GM12878 (cell line): ENCODE data around the gene KHK. TPM values are rescaled to one million over a fixed set of nuclear protein-coding genes. Genes with fewer than 3 reads are reported as not detected.

Source experiments
- ATAC-seq: fragments of 200-7000 bp; cut with Tn5 transposase; 3 replicates; pipeline ENCODE4 v1.9.1; 2020; ENCODE audit warnings: mild to moderate bottlenecking, moderate library complexity
- BruUV-seq: library from RNA; stranded (reverse); fragments of 400-500 nt; replicated peaks from 2 replicates; lab custom pipeline; 2021; lab: Mats Ljungman, UMichigan
- CTCF ChIA-PET: fragments of 300-600 bp; sonication (Branson Sonifier 250); formaldehyde crosslinking; extraction: SDS; loops from one replicate; lab custom pipeline; 2021; ENCODE audit warnings: inconsistent platforms; lab: Yijun Ruan, JAX
- POLR2A ChIA-PET: fragments of 350-600 bp; formaldehyde crosslinking; extraction: SDS; loops from one replicate; lab custom pipeline; 2021; ENCODE audit warnings: inconsistent platforms; lab: Charles Lee
- RAD21 ChIA-PET: fragments of 300-600 bp; sonication (Branson Sonifier 250); formaldehyde crosslinking; loops from one replicate; lab custom pipeline; 2023; ENCODE audit warnings: antibody characterized with exemption; ENCODE audit not compliant: unreplicated experiment; lab: Charles Lee
- SMC1A ChIA-PET: fragments of 300-600 bp; sonication (Branson Sonifier 250); formaldehyde crosslinking; loops from one replicate; lab custom pipeline; 2023; ENCODE audit not compliant: unreplicated experiment, uncharacterized antibody; lab: Charles Lee
- DNase-seq: peaks from one replicate; pipeline ENCODE4 v3.0.0-alpha.2; 2011; ENCODE audit warnings: low read depth, low spot score
- FAIRE-seq: peaks from 3 replicates; lab custom pipeline; 2011; peaks lifted over from hg19 to GRCh38; lab: Jason Lieb, UNC
- H2AFZ ChIP-seq: 2 replicates; pipeline ENCODE4 v1.6.0; 2011; ENCODE audit warnings: low read depth, low read length, control low read depth; ENCODE audit not compliant: control insufficient read depth
- H3K27ac ChIP-seq: 2 replicates; pipeline ENCODE4 v1.5.1; 2011; ENCODE audit warnings: control low read depth; ENCODE audit not compliant: control insufficient read depth, insufficient read depth
- H3K27me3 ChIP-seq, 2 experiments: replicated peaks in 1 of 2; 2 replicates each; pipeline versions ENCODE4 v1.6.0 to v1.6.1; 2011; ENCODE audit warnings: low read length in 1 of 2; ENCODE audit not compliant: control insufficient read depth in 2 of 2, insufficient read depth in 2 of 2
- H3K36me3 ChIP-seq, 2 experiments: 2 replicates each; pipeline ENCODE4 v1.5.1; 2011; ENCODE audit warnings: low read length in 1 of 2; ENCODE audit not compliant: control insufficient read depth in 2 of 2, insufficient read depth in 2 of 2
- H3K4me1 ChIP-seq: 2 replicates; pipeline ENCODE4 v1.6.1; 2011; ENCODE audit warnings: mild to moderate bottlenecking, low read length, moderate library complexity, mixed read lengths; ENCODE audit not compliant: control insufficient read depth, insufficient read depth
- H3K4me2 ChIP-seq: 2 replicates; pipeline ENCODE4 v1.6.0; 2011; ENCODE audit warnings: control low read depth; ENCODE audit not compliant: control insufficient read depth, insufficient read depth
- H3K4me3 ChIP-seq: fragments of 200-600 bp; sonication (generic); 2 replicates; pipeline ENCODE4 v1.5.1; 2016
- H3K79me2 ChIP-seq: 2 replicates; pipeline ENCODE4 v1.6.0; 2011; ENCODE audit warnings: low read length; ENCODE audit not compliant: control insufficient read depth, insufficient read depth
- H3K9ac ChIP-seq: 2 replicates; pipeline ENCODE4 v1.8.0; 2011; ENCODE audit warnings: low read length, control low read depth, mixed read lengths; ENCODE audit not compliant: control insufficient read depth, insufficient read depth
- H3K9me3 ChIP-seq: replicated peaks from 3 replicates; pipeline ENCODE4 v1.5.1; 2011; ENCODE audit warnings: mild to moderate bottlenecking, low read length; ENCODE audit not compliant: control insufficient read depth, insufficient read depth
- H4K20me1 ChIP-seq: 2 replicates; pipeline ENCODE4 v1.6.0; 2011; ENCODE audit not compliant: control insufficient read depth, insufficient read depth
- EGR1 ChIP-seq, 2 experiments: IDR thresholded peaks; 1 replicate in 1 of 2; 2 replicates in 1 of 2; pipeline ENCODE4 v1.6.1; 2011 to 2012; ENCODE audit warnings: low read depth in 2 of 2, low read length in 2 of 2, borderline replicate concordance in 1 of 2, mild to moderate bottlenecking in 1 of 2, moderate library complexity in 1 of 2
- POLR2A ChIP-seq: IDR thresholded peaks from 2 replicates; pipeline ENCODE4 v1.6.1; 2011; ENCODE audit warnings: low read depth, mild to moderate bottlenecking, low read length
- POLR2AphosphoS5 ChIP-seq: IDR thresholded peaks from 2 replicates; pipeline ENCODE4 v1.6.1; 2011; ENCODE audit warnings: mild to moderate bottlenecking, low read length, inconsistent platforms
- SMAD5 ChIP-seq: IDR thresholded peaks from 2 replicates; pipeline ENCODE4 v1.6.1; 2016; ENCODE audit warnings: antibody characterized with exemption, low read depth
- WGBS: methylation state at CpG from one replicate; pipeline ENCODE4 v1.1.6; 2016; ENCODE audit warnings: low lambda C conversion rate; ENCODE audit not compliant: insufficient replicate concordance, insufficient coverage; ENCODE audit errors: missing lambda C conversion rate; 5-methylcytosine and 5-hydroxymethylcytosine counted together
- in situ Hi-C: fragments of 300-500 bp; cut with MboI; formaldehyde crosslinking; loops from 9 replicates; pipeline ENCODE4 v1.14.3; 2018; ENCODE audit warnings: mixed read lengths
- intact Hi-C: fragments of 100-400 bp; cut with micrococcal nuclease; formaldehyde crosslinking; loops from one replicate; pipeline ENCODE4 v1.14.2; 2022; ENCODE audit not compliant: unreplicated experiment
- polyA plus RNA-seq, 11 experiments: library from polyadenylated mRNA; depleted of rRNA in 4 of 11; unstranded in 6 of 11; stranded (reverse) in 5 of 11; fragments of >200 nt; fragmentation: Nextera tagmentation in 4 of 11; fragmentation: Illumina TruSeq in 1 of 11; extraction: Ambion mirVana in 4 of 11; extraction: Trizol in 1 of 11; gene quantifications; 1 replicate in 1 of 11; 2 replicates in 10 of 11; pipeline versions ENCODE4 v1.2.1 to v1.2.3, GENCODE V29; 2011 to 2016; ENCODE audit warnings: inconsistent platforms in 2 of 11, missing spikeins in 2 of 11, low read depth in 1 of 11
- total RNA-seq, 4 experiments: library from RNA; depleted of rRNA in 3 of 4; stranded (reverse); fragments of >200 nt in 3 of 4; fragmentation: Illumina TruSeq in 1 of 4; extraction: Trizol in 1 of 4; gene quantifications; 2 replicates each; pipeline versions ENCODE4 v1.2.1 to v1.2.3, GENCODE V29; 2013 to 2021

The KHK gene
- total and polyA plus RNA-seq, 10 of the 15 experiments (the other 5 are each of a cell fraction or from before 2014, with no cell fraction given): 0.31 to 11.8 (median 3.9) TPM

- Histone ChIP-seq H3K9me3 (no peaks in the 10 kb centered on the region), H3K9ac (peak overlapping the region; percentile 96), H3K27me3 (no peaks in the 10 kb centered on the region), H4K20me1 (no peaks in the 10 kb centered on the region), H3K4me1 (peaks cover 25% of the 10 kb centered on the region), H3K79me2 (peaks cover 32% of the 10 kb centered on the region), H2AFZ (no peak overlapping the region), H3K4me2 (peak overlapping the region; percentile 94), H3K4me3 (peak overlapping the region; percentile 75), H3K27ac (peak overlapping the region; percentile 81), H3K36me3 (peaks cover 2 to 22% of the 10 kb centered on the region in 2 experiments; a peak in 3 of 4 replicates)
- ChIA-PET RAD21 (interaction anchor here (0.9 kb wide), 1 partner anchor 19 kb away, joined by 3 read pairs; the partner anchor contains the start of gene AGBL5), CTCF (interaction anchor here (0.8 kb wide), 1 partner anchor 11 kb away, joined by 3 read pairs; no protein-coding TSS in a partner anchor), SMC1A (interaction anchor here (5.4 kb wide), 1 partner anchor 19 kb away, joined by 33 read pairs; the partner anchor contains the start of gene AGBL5), POLR2A (interaction anchor here (1.2 to 12.2 kb wide), 2 partner anchors 11 to 17 kb away, joined by 5 to 139 read pairs; partner anchors contain the start of gene AGBL5)
- ATAC-seq (no peak), DNase-seq (no peak), FAIRE-seq (no peak)
- intact Hi-C loops: no loop called here
- TF ChIP-seq SMAD5: no peak
- peak; percentile 36; the same call in 1 of the 2 replicates for TF ChIP-seq POLR2A
- no TSS peak for BruUV-seq
- in situ Hi-C loops: no loop called here
- WGBS: 92% methylated on average over 8 of the region's 8 CpGs
Measured at GRCh38 chr2:27069961-27070618, 16.5 kb upstream of the KHK start.

- peak; percentile 24 for ATAC-seq
- peaks cover 32% of the 10 kb centered on the region for H3K4me1 ChIP-seq
- in situ Hi-C loops: no loop called here
- no peaks in the 10 kb centered on the region for H3K27me3 ChIP-seq
- H3K27ac ChIP-seq: peak overlapping the region; percentile 81
- no peaks in the 10 kb centered on the region for H4K20me1 ChIP-seq
- peak overlapping the region; percentile 96 for H3K9ac ChIP-seq
- peaks cover 2 to 18% of the 10 kb centered on the region in 2 experiments; a peak in 3 of 4 replicates for H3K36me3 ChIP-seq
- BruUV-seq: TSS peak; percentile 75
- H3K4me3 ChIP-seq: peak overlapping the region; percentile 75
- ChIA-PET RAD21 (interaction anchor here (0.9 to 2.8 kb wide), 4 partner anchors 11 to 29 kb away, joined by 3 to 31 read pairs (median 13); partner anchors contain the start of gene AGBL5), SMC1A (interaction anchor here (1.0 to 5.4 kb wide), 2 partner anchors 9 to 19 kb away, joined by 3 to 33 read pairs; partner anchors contain the start of gene AGBL5), CTCF (interaction anchor here (0.6 to 4.0 kb wide), 6 partner anchors 11 to 45 kb away, joined by 3 to 36 read pairs (median 3); no protein-coding TSS in a partner anchor), POLR2A (interaction anchor here (0.8 to 12.2 kb wide), 8 partner anchors 8 to 102 kb away, joined by 3 to 139 read pairs (median 4); partner anchors contain the start of genes AGBL5, KHK and TMEM214)
- 4% methylated on average over 11 of the region's 11 CpGs for WGBS
- no peak for FAIRE-seq
- H3K79me2 ChIP-seq: peaks cover 32% of the 10 kb centered on the region
- H2AFZ ChIP-seq: peak overlapping the region; percentile 51
- H3K4me2 ChIP-seq: peak overlapping the region; percentile 94
- no peak for DNase-seq
- H3K9me3 ChIP-seq: no peaks in the 10 kb centered on the region
- TF ChIP-seq EGR1 (IDR thresholded peaks at IDR 0.05; ENCODE audit: borderline replicate concordance in 1 of 2, low read depth in 2 of 2, low read length in 2 of 2) (no peak), POLR2AphosphoS5 (peak; percentile 48; the same call in 1 of the 2 replicates)
- intact Hi-C loops: loop anchor here (1.0 kb wide), 1 partner anchor 20 kb away; no protein-coding TSS in a partner anchor
Measured at GRCh38 chr2:27070653-27071276, 15.8 kb upstream of the KHK start.
